Activated T-helper 9 cell treated with anti-CD3 and anti-CD28 coated beads, Interleukin-2, amount 50 U/mL, for 16 hours (primary cell): ENCODE data around the gene ISLR.

Source experiments
- DNase-seq: peaks from one replicate; pipeline ENCODE4 v3.0.0-alpha.2; 2020; ENCODE audit warnings: low read depth

ISLR gene

DNA sequence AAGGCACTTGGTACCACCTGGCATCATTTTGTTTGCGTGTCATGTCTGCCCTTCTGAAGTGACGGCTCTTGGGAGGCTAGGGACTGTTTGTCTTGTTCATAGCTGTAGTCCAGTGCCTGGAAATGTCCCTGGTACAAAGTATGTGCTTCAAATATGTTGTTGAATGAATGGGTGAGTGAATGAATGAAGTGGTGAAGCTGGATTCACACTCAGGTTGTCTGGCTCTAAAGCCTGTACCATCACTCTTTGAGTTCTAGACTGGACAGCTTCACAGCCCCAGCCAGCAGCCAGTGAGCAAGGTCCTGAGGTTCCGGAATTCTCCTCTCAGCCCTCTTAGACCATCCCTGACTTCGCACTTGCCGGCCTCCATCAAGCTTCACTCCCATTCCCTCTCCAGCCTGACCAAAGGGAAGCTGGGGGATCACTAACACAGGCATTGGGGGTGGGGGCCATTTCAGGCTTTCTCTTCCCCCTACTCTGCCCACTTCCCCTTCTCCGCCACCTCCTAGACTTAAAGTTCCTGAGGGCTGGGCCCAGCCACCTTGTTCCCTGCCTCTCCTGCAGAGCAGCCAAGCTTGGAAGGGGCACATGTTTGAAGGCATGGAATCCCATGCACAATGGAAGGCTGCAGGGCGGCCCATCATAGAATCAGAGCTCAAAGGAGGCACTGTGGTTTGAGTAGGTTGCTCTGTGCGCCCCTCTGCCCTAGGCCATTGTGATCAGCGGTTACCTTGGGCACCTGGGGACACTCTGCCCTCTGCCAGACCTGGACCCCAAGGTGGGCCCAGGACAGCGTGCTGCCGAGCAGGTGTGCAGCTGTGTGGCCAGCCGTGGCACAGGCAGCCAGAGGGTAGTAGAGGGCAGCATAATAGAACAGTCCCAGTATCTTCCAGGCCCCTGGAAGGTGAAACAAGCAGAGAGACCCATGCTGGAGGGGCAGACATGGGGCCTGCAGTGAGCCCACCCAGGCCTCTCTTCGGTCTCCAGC, 21.4 kb downstream of the ISLR start:
- DNase-seq: no peak

DNA sequence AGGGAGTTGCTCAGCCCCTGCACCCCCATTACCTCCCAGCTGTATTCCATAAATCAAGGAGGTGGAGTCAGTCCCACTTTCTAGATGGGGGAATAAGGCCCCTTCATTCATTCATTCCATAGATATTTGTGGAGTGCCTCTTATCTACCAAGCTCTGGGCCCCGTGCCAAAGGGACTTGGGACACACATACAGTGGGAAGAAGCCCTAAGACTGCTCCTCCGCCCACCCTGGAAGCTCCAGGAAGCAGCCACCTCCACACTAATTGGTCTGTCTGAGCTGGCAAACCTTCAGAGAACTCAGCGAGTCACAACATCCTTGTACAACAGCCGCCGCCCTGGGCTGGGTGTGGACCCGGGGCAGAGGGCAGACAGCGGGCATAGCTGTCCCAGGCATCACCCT, 22.7 kb downstream of the ISLR start:
- DNase-seq: no peak

DNA sequence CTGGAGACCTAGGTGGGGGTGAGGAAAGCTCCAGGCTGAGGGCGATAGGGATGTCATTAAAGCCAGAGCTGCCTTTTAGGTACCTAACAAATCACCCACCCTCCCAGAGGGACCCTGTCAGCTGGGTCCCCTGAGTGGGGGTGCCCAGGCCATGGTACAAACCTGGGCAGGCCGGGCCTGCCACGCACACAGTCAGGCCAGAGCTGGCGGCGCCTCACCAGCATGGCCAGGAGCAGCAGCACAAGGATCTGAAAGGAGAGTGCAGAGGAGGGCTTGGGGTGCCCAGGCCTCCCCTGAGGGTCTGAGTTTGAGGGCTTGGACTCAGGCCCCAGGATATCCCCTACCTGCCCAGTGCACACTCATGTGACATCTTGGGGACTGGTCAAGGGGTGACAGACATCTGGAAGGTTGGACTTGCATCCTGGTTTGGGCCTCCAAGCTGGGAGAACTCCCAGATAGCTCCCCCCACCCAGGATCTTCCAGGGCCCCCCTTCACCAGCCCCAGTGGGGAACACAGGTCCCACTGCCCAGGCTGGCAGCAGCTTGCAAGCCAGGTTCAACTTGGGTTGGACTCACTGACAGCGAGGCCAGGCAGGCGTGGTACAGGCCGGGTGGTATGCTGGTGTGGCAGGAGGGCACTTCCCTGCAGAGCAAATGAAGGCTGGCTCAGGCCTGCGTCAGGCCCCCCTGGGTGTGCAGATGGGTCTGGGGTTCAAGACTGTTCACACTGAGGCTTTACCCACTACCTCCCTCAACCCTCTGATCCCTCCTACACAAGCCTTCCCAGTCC, 23.9 kb downstream of the ISLR start:
- no peak for DNase-seq

DNA sequence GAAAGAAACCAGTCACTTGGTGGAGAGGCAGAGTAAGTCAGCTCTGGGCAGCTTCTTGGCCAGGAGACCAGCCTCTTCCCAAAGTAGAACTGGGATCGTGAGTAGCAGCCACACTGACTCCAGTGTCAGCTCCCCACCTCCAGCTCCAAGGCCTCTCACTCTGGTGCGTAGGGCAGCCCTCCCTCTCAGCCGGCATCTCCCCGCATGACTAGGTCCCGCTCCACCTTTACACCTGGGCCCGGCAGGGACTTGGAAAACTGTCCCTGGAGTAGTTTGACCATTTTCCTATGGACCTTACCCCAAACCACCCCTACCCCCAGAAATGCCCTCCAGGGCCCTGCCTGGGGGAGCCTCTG, 25.8 kb downstream of the ISLR start:
- DNase-seq: no peak

DNA sequence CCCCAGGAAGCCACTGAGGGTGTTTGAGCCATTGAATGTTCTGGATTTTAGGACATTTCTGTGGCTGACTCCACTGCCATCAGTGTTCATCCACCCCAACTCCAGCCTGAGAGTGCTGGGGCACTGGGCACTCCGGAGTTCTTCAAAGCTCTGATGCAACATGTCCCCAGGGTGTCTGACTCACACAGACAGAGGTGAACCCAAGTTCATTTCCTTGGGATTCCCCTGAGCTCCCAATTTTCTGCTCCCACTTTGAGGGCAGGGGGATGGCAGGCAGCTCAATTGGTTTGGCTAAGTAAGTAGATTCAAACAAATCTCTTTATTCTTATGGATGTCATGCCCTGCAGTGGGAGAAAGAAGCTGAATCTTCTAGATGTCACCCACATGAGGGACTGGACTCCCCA, 26.9 kb downstream of the ISLR start:
- no peak for DNase-seq

DNA sequence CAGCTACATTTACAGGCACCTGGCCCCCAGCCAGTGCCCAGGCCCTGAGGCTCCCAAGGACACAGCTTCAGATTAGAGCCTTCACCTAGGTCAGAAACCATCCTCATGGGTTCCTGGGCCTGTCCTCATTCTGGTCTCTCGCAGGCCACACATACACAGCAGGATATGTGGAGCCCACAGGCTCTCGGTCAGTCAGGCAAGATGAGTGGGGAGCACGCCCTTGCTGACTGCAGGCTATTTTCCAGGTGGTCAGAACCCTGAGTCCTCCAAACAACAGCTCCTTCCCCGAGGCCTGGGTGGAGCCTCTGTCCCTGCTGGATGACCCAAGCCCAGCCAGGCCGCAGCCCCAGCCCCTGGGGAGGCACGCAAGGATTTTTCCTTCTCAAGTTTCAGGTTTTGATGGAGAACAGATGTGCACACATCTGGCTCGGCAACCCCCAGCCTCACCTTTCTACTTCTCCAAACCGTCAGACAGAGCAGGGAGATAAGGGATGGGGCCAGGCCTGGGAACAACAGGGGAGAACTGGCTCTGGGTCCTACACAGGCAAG, 27.4 kb downstream of the ISLR start:
- no peak for DNase-seq

DNA sequence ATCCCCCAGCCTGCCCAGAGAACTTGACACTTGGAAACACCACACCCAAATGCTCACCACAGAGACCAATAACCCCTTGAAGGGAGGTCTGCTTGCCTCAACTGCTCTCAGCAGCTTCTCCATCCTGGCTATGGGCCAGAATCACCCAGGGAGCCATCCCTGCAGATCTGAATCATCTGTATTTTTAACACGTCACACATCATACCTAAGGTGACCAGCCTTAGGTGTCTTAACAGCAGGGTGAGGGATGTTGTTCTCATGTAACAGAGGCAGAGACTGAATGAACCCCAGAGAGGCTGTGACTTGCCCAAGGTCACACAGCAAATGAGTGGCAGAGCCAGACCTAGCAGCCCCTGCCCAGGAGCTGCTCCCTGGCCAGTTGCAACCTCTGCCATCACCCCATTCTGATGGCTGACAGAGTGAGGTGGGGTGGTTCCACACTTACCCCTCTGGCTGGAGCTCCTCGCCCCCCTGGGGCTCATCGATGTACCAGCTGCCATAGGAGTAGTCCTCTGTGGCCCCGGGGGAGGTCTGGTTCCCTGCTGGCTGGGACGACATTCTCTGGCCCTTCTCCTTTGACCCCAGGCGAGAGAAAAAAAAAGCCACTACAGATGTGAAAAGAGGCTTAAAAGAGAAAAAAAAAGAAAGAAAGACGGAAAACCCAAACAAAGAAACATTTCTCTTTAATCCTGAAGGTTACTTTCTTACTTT, 28.4 kb downstream of the ISLR start:
- no peak for DNase-seq

DNA sequence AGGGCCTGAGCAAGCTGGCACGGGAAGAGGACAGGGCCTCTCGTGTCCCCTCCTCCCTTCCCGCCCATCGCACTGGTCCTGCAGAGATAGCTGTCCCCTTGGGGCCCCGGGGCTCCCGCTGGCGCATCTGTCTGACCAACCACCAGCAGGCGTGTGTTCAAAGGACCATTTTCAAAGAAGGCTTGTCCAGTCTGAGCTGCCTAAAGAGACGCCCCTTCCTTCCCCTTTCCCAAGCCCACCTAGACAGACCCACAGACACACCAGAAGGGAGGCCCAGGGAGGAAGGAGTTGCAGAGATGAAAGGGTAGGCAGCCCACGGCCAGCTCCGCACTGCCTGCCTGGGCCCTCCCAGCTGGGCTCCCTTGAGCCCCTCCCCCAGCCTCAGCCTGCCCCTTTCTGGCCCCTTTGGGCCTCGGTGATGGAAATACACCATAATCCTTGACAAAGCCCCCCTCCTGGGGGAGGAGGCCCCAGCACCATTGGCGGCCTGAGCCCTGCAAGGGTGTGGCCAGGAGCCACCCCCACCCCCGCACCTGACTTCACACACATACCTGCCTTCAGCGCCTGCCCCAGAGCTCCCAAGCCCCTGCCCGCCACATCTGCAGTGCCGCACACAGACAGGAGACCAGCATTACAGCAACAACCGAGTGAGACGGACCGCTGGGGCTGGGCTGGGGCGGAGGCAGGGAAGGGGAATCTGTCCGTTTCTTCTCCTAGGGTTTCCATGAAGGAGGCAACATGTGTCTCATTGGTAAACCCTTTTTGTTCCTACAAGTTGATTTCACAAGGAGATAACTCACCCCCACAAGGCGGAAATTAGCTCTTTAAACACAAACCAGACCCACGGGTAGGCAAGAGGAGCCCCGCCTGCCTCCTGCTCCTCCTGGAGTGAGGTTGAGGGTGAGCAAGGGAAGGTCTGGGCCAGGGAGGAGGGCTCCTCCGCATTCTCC, 29.2 kb downstream of the ISLR start, which contains the start of gene STRA6:
TSS of gene STRA6 (minus strand) at position 336 of the 950 bp plus-strand sequence. CDS start 520 bp downstream, outside the sequence.
- DNase-seq: no peak

DNA sequence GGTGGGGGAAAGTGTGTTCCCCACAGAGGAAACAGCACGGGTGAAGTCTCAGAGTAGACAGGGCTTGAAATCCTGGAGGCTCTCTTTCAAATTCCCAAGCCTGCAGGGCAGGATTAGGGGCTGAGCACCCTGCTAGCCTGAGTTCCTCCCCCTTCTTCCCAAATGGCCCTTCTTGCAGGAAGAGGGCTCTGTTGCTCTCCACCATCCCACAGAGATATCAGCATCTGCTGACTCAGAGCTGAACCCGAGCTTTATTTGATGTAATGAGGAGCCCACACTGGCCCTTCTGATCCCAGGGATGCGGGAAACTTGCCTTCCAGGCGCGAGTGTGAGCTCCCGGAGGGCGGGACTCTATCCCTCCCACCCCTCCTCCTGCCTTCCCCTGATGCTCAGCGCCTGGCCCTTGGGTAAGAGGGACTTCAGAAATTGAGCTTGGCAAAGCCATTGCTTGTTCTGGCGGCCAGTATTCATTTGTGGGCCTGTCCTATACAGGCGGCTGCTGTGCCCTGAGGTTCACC, 30.5 kb downstream of the ISLR start:
- no peak for DNase-seq

DNA sequence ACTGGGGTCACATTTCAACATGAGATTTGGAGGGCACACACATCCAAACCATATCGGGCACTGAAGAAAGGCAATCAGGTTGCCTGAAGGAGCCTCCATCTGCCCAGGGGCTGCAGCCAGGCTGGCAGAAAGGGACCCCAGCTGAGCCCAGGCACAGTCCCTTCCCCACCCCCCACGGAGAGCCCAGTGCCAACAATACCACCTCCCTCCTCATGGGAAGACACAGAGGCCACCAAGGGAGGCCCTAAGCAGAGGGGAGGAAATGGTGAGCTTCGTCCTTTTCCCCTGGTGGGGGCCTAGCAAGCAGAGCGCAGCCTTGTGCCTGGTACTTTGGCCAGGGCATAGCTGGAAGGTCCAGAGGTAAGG, 32.1 kb downstream of the ISLR start:
- no peak for DNase-seq

DNA sequence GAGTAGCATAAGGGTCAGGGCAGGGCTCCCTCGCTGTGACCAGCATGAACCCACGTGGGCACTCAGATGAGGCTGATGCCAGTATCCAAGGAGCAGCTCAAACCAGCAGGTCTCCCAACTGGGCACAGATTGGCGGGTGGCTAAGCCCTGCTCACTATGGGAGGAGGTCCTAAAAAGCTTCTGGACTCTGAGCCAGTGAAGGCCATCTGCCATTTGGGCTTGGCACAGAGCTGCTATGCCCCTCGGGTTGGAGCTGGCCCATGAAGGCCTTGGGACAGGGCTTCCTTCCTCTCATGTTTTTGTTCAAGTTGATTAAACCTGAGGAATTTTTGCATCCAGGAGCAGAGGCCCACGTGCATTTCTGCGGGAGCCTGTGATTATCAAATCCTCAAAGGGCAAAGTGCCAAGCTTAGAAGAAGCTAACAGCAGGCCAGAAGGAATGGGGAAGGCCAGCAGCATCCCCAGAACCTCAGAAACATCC, 33.3 kb downstream of the ISLR start:
- no peak for DNase-seq

DNA sequence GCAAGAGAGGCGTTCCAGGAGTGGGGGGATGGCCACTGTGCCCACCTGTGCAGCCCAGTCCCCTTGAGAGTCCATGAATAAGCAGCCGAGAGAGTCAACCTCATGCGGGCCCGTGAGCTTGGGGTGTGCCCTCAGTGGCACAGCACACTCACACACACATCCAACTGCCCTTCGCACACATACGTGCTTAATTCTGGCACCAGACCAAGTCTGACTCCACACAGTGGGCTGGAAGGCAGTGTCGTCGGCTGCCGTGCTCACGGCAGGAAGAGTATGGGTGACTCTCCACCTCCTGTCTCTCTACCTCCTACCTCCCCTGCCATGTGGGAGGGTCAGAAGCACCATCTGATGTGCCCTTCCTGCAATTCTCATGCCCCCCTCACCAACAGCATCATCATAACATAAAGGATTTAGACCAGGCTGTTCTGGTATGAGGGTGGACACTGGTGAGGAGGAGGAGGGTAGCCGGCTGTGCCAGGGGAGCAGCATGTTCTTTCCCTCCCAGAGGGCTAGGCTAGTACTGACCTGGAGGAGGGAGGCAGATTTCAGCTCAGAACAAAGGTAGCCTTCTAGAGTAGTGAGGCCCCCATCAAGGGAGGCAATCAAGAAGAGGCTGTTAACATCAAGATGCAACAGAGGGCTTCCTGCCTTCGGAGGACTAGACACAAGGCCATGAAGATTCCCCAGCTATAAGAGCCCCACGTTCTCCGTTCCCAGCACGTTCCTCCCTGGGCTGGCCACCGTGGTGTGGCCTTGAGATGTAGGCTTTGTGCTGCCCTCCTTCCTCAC, 34.3 kb downstream of the ISLR start:
- DNase-seq: no peak

DNA sequence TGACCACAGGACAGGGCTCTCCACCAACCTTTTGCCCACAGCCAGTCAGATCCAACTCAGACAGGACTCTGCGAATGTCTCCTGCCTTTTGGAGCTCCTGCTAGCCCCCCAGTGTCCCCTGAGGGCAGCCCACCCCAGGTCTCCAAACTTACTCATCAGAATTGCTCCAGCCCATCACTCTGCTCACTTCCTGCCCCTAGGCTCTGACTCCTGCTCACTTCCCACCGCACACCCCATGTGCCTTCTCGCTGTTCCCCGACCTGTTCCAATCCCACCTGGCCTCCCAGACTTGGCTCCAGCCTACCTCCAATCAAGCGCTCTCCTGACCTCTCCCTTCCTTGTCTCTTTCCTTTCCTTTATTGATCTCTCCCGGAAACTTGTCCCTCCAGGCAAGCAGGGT, 35.0 kb downstream of the ISLR start:
- DNase-seq: no peak

DNA sequence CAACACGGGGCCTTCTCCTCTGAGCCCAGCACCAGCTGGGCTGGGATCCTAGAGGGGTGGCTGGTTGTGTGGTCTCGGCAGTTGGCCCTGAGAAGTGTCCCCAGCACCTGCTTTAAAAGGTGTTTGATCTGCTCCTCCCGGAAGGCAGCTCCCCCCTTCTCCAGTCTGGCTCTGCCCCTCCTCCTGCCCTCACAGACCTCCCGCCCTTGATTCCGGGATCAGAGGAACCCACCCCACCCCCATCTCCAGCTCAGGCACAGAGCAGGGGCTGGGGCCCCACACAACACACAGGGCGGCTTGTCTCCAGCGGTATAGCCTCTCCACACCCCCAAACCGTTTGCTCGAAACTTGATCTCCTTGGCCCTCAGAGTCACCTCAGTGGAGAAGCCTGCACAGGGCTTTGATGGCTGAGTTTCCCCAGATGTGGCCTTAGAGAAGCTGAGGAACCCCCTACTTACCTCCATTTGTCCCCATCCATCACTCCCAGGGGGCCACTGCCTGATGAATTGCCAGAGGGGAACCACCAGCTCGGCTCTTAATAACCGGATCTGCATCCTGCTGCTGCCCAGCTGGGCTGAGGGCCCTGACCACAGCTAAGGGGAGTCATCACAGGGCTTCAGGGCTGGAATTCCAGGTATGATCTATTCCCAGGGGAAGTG, 35.5 kb downstream of the ISLR start:
- DNase-seq: no peak

DNA sequence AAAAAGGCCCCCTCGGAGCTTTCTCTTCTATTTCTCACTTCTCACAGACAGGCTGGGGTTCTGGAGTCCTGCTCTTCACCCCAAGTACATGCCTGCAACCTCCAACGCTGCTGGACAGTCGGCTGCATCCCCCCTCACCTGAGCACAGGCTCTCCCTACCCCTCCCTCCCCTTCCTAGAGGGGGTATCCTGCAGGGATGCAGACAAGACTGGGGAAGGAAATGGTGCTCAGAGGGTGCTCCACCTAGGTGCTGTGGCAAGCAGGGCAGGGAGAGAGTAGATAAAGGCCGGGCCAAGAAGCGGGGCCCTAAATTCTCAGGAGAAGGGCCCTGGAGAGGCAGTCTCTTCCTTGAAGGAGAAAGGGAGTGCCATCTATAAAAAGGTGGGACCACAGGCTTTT, 36.0 kb downstream of the ISLR start:
- DNase-seq: no peak

DNA sequence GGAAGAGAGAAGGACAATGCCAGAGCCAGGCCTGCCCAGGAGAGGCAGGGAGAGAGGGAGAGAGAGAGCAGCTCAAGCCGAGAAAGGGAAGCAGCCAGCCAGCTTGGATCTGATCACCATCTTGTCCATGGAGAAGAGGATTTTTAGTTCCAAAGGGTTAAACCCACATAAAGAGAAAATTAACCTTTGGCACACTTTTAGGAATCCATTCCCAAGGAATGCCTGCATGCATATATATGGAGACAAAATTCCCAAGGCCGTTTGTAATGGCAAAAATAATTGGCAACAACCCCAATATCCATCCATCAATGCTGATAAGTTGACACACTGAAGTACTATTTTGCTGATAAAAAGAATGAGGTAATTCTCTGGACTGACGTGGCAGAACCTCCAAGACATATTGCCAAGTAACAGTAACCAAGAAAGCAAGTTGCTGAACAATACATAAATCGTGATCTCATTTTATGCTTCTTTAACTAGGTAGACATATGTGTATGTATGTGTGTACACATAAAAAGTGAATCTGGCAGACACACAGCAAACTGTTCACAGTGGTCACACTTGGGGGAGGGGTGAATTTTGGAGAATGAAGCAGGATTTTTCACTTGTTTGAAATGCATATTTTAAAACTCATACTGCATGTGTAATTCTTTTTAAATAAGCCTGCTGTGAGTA, 36.6 kb downstream of the ISLR start:
- DNase-seq: no peak

DNA sequence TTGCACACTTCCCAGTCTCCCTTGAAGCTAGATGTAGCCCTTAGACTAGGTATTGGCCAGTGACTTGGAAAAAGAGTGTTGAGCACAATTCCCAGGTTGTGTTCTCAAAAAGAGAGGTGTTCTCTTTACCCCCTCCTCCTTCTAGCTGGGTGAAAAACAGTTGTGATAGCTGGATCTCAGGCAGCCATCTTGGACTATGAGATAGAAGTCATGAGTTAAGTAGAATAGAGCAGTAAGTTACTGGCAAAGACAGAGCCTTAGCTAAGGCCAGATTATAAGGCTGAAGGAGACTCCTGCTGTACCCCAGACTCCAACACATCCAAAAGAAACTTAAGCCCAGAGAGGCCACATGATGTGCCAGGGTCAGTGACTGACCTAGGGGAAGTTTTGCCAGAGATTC, 37.2 kb downstream of the ISLR start:
- DNase-seq: no peak

DNA sequence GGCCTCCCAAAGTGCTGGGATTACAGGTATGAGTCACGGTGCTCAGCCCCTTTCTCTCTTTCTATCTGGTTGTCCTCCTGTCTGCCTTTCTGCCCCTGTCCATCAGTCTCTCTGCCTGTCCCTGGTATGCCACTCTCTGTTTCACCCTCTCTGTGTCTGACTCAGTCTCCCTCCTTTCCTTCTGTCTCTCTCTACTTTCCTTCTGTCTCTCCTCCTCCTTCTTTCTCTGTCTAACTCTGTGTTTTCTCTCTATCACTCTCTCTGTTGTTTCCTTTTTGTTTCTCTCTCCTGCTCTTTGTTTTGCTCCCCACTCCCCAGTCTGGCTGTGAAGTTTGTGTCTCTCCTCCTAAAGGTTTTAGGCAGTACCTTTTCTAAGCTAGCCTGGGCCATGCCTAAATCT, 38.1 kb downstream of the ISLR start:
- DNase-seq: no peak

DNA sequence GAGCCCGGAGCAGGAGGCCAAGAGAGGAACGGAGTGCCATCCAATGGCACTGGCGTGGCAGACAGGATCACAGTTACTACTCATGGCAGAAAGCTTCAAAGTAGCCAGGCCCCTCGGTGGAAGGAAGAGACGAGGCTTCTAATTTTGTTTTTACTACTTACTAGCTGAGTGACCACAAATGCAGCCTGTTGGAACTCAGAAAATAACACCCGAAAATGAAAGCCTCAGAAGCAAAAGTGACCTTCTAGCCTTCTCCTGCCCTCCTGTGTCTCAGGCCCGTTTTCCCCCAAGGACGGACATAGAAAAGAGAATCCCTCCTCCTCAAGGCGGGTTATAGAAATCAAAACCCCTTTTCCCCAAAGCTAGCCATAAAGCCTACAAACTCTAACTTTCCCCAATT, 39.0 kb downstream of the ISLR start:
- DNase-seq: no peak
